Fibroblast of lung (primary cell): ENCODE results near the gene OR14I1.

Source experiments
- EZH2 ChIP-seq: IDR thresholded peaks from 2 replicates; pipeline ENCODE4 v1.5.1; 2012; ENCODE audit warnings: low read length, control low read depth, mild to moderate bottlenecking; ENCODE audit errors: missing control alignments
- TF ChIP-seq, protein P1 (sequence below), 2 donors: IDR thresholded peaks in 1 of 2; conservative IDR thresholded peaks in 1 of 2; 1 replicate in 1 of 2; 2 replicates in 1 of 2; pipeline ENCODE4 v1.5.1; 2011 to 2012; ENCODE audit warnings: low read length in 2 of 2, control low read depth in 1 of 2, inconsistent platforms in 1 of 2, low read depth in 1 of 2, mild to moderate bottlenecking in 1 of 2

DNA sequence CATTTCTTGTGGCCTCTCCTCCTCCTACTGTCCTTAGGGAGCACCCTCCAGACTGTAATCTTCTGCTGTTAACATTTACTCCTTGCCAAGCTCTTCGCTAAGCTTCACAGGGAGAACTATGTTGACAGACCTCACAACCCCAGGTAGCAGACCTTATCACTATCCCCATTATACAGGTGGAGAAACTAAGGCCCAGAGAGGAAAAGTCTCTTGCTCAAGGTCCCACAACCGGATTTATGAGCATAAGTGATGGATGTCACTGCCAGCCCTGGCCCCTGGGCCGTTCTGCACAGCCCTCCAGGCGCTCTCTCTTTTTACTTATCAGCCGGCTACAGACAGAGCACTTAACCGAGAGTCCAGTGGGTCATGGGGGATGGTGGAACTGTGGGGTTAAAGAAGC, 34.9 kb upstream of the OR14I1 start:
- TF ChIP-seq, protein P1, sequence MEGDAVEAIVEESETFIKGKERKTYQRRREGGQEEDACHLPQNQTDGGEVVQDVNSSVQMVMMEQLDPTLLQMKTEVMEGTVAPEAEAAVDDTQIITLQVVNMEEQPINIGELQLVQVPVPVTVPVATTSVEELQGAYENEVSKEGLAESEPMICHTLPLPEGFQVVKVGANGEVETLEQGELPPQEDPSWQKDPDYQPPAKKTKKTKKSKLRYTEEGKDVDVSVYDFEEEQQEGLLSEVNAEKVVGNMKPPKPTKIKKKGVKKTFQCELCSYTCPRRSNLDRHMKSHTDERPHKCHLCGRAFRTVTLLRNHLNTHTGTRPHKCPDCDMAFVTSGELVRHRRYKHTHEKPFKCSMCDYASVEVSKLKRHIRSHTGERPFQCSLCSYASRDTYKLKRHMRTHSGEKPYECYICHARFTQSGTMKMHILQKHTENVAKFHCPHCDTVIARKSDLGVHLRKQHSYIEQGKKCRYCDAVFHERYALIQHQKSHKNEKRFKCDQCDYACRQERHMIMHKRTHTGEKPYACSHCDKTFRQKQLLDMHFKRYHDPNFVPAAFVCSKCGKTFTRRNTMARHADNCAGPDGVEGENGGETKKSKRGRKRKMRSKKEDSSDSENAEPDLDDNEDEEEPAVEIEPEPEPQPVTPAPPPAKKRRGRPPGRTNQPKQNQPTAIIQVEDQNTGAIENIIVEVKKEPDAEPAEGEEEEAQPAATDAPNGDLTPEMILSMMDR (conservative IDR thresholded peaks at IDR 0.05 in 1 of 2, IDR thresholded peaks at IDR 0.05 in 1 of 2; ENCODE audit: low read depth in 1 of 2, low read length in 2 of 2), result no peak
- no peak for TF ChIP-seq EZH2
